Right lung (tissue), 5 donors: Measurements from ENCODE around the gene KLHL13. TPM values are rescaled to one million over a fixed set of nuclear protein-coding genes. Genes with fewer than 3 reads are reported as not detected.

Experiments used
- DNase-seq, 2 donors: peaks; one replicate each; pipeline ENCODE4 v3.0.0-alpha.2; 2013
- polyA plus RNA-seq, 5 donors: library from polyadenylated mRNA; unstranded; fragments of 120-200 nt; gene quantifications; one replicate each; pipeline versions ENCODE4 v1.2.1 to v1.2.3, GENCODE V29; 2013; ENCODE audit warnings: inconsistent platforms in 1 of 5, low replicate concordance in 1 of 5; ENCODE audit not compliant: insufficient read length in 5 of 5, insufficient read depth in 1 of 5

The KLHL13 gene
- polyA plus RNA-seq, 5 donors = 2.2 to 3.6 (median 3.3) TPM

DNA sequence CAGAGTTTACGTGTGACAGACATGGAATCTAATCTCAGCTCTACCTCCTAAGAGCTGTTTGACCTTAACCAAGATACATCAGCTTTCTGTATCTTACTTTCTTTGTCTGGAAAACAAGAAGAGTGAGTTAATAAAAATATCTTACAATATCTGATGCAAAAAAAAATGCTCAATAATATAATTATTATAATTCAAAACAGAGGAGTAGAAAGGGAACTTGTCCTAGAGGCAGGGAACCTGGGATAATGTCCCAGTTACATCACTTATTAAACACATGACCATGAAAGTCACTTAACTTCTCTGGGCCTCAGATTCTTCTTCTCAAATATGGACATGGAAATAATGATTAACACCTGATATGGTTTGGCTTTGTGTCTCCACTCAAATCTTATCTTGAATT is 256.1 kb downstream of the KLHL13 start:
- no peak for DNase-seq

DNA sequence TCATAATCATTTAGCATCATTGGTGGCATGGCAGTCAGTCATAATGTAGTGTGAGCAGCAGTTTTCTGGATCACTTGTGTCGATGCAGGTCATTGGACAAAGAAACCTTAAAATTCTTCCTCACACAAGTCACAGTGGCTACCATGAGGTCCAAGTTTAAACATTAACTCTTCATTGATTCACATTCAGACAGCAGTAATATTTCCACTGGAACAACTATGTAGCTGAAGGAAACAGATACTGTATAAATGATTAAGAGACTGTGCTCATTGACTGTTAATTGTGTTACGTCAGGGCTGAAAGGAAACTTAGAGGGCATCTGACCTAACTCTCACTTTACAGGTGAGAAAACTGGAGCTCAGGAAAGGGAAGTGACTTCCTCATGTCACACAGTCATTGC is 261.8 kb downstream of the KLHL13 start:
- no peak for DNase-seq

GRCh38 chrX:117851025-117851424 is 265.6 kb downstream of the KLHL13 start:
- no peak for DNase-seq

Other genes starting within 250 kb of the KLHL13 start
- 10 to 100 TPM; 11.3 to 14.1 (median 13.8) TPM for gene WDR44, start 229.3 kb upstream of the KLHL13 start, polyA plus RNA-seq